HFFc6 (cell line): ENCODE measurements around the gene SNX9. TPM values are rescaled to one million over a fixed set of nuclear protein-coding genes. Genes with fewer than 3 reads are reported as not detected.
A peak's percentile ranks its signal among the peaks of the same experiment; 100 is the strongest.

ENCODE experiments used
- DNase-seq: peaks from one replicate; pipeline ENCODE4 v3.0.0-alpha.2; 2018
- H3K27ac Mint-ChIP-seq: 2 replicates; pipeline ENCODE4 v1.8.0; 2020; ENCODE audit warnings: mild to moderate bottlenecking, mixed read lengths
- H3K27me3 Mint-ChIP-seq: 2 replicates; pipeline ENCODE4 v1.8.0; 2021; ENCODE audit warnings: mild to moderate bottlenecking, moderate library complexity, mixed read lengths; ENCODE audit not compliant: insufficient read depth
- H3K36me3 Mint-ChIP-seq: 2 replicates; pipeline ENCODE4 v1.8.0; 2021; ENCODE audit warnings: low read depth, mixed read lengths
- H3K4me1 Mint-ChIP-seq: 2 replicates; pipeline ENCODE4 v1.8.0; 2020; ENCODE audit warnings: low read depth, mixed read lengths
- H3K4me3 Mint-ChIP-seq: 2 replicates; pipeline ENCODE4 v1.8.0; 2020; ENCODE audit warnings: mild to moderate bottlenecking, moderate library complexity, mixed read lengths
- H3K9me3 Mint-ChIP-seq: 2 replicates; pipeline ENCODE4 v1.8.0; 2020; ENCODE audit warnings: mild to moderate bottlenecking, mixed read lengths
- total RNA-seq, 6 experiments: library from RNA; stranded (reverse); fragmentation: NEBNext Ultra II Directional; extraction: Animal tissue kit (Norgen Biotek cat#: 25700); gene quantifications; 2 replicates in 1 of 6; 3 replicates in 5 of 6; pipeline ENCODE4 v1.2.3, GENCODE V29; 2021
- TF ChIP-seq, protein P1 (sequence below): fragments of 200-600 bp; sonication (generic); IDR thresholded peaks from 2 replicates; pipeline ENCODE4 v1.5.0; 2021; ENCODE audit warnings: antibody characterized with exemption, mild to moderate bottlenecking

Gene SNX9
- total RNA-seq, 6 experiments from 2014 or later: 37.2 to 46.6 (median 40.9) TPM

DNA sequence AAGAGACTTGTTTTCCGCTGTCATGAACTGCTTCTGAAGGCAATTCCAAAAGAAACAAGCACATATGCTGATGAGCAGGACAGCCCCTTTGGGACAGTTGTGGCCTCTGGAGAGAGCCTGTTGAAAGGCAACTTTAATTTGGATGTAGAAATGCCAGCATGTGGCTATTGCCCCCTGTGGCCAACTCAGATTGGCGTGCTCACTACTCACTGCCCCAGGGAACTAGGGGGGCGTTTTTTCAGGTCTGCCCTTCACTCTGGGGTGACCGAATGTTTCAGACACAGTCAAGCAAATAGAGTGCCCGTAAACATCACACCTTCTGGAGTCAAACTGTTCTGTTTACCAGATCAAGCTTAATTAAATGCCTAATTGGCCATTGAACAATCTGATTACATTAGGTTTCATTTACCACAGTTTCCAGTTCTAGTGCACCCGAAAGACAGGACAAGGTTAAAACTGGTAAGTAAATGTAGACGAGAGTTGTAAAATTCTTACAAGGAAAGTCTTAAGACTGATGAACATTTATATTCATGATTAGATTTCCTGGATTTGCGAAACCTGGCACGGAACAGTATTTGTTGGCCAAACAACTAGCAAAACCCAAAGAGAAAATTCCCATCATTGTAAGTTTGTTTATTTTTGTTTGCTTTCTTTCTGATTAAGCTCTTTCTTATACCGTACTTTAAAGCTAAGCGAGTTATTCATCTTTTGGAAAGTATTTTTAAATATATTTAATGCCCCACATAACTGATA, 82.7 kb downstream of the SNX9 start:
- peaks cover 17% of the 10 kb centered on the region for H3K4me1 Mint-ChIP-seq
- TF ChIP-seq, protein P1, sequence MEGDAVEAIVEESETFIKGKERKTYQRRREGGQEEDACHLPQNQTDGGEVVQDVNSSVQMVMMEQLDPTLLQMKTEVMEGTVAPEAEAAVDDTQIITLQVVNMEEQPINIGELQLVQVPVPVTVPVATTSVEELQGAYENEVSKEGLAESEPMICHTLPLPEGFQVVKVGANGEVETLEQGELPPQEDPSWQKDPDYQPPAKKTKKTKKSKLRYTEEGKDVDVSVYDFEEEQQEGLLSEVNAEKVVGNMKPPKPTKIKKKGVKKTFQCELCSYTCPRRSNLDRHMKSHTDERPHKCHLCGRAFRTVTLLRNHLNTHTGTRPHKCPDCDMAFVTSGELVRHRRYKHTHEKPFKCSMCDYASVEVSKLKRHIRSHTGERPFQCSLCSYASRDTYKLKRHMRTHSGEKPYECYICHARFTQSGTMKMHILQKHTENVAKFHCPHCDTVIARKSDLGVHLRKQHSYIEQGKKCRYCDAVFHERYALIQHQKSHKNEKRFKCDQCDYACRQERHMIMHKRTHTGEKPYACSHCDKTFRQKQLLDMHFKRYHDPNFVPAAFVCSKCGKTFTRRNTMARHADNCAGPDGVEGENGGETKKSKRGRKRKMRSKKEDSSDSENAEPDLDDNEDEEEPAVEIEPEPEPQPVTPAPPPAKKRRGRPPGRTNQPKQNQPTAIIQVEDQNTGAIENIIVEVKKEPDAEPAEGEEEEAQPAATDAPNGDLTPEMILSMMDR: 0 out of 2 replicates have a peak, but pooled peaks have one; percentile 32
- H3K9me3 Mint-ChIP-seq: no peaks in the 10 kb centered on the region
- H3K27ac Mint-ChIP-seq: no peak overlapping the region
- peaks cover 36% of the 10 kb centered on the region for H3K36me3 Mint-ChIP-seq
- DNase-seq: no peak
- H3K4me3 Mint-ChIP-seq: no peak overlapping the region
- no peaks in the 10 kb centered on the region; the same call in none of the 2 replicates for H3K27me3 Mint-ChIP-seq

DNA sequence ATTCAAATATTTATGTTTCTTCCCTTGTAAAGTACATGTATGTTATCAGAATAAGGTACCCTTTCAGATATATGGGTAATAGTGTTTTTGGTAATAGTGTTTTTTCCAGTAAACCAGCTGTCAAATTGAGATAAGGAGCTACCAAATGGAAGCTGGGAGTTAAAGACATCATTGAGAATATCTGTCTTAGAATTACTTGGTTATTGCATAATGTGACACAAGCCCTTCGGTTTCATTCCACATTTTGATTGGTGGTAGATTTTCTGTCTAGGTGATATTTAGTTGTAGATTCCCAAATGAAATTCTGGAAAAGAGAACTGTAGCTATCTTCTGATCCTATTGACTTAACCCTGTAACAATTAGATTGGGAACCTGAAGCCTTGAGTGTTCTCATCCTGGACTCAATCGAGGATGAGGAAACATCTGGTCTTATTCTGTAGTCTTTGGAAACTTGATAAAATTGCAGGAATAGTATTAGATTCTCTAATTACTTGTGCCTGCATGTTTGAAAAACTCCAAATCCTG, 83.6 kb downstream of the SNX9 start:
- H3K9me3 Mint-ChIP-seq: no peaks in the 10 kb centered on the region
- no peak overlapping the region for H3K27ac Mint-ChIP-seq
- H3K4me3 Mint-ChIP-seq: no peak overlapping the region
- peaks cover 25% of the 10 kb centered on the region for H3K4me1 Mint-ChIP-seq
- DNase-seq: no peak
- peaks cover 42% of the 10 kb centered on the region for H3K36me3 Mint-ChIP-seq
- TF ChIP-seq, protein P1: no peak
- H3K27me3 Mint-ChIP-seq: no peaks in the 10 kb centered on the region; the same call in 1 of the 2 replicates

DNA sequence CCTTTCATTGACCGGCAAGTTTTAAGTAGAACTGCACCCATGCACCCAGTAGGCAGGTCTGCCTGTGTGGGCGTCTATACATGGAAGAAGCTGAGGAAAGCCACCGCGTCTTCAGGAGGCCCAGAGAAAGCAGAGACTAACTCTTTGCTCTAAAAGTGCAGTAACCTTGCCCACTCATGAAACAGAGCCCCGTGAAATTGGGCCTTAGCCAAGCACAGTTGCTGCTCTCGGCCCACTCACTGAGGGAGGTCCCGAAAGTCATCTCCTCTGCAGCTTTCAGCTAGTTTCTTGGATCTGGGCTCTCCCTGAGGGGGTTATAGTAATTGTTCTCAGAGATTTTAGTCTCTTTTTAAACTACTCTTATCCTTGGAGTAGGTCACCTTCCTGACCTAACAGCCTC, 84.6 kb downstream of the SNX9 start:
- no peaks in the 10 kb centered on the region; the same call in 1 of the 2 replicates for H3K27me3 Mint-ChIP-seq
- no peak for DNase-seq
- H3K27ac Mint-ChIP-seq: no peak overlapping the region
- peaks cover 42% of the 10 kb centered on the region for H3K36me3 Mint-ChIP-seq
- no peaks in the 10 kb centered on the region for H3K9me3 Mint-ChIP-seq
- no peak overlapping the region for H3K4me3 Mint-ChIP-seq
- peaks cover 36% of the 10 kb centered on the region for H3K4me1 Mint-ChIP-seq
- TF ChIP-seq, protein P1: no peak

DNA sequence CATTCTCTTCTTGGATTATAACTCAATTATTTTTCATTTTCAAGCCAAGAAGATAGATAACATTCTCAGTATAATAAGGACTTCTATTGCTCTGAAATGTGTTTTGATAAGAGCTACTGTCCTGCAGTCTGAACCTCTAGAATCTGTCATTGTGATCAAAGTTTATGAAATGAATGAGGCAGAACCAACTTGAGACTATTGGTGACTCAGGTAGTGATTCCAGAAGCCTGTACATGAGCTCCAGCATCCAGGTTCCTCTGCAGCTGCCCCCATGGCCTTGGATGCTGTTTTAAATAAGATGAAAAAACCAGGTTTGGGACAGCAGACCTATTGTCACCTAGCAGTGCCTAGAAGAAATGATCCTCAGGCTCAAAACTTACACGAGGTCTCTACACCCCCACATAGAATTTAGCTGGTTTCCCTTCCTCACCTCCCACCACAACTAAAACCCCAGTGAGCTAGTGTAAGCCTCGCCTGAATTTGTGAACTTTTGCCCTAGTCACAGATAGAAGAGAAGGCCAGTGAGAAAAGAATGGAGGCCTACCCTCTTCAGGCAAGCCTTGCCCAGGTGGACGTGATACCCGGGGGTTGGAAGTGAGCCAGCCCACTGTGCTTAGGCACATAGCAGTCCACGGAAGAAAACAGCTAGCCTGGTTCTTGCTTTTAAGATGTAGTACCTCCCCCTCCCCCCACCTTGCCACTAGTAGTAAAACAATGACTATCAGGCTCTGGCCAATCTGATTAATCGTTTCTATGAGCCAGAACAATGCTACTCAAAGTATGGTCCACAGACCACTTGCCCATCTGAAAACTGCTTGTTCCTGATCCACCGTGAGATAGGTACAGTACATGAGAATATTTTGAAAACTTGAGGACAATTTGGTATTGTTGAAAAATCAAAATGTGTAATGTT, 85.6 kb downstream of the SNX9 start:
- Mint-ChIP-seq H3K4me1 (peaks cover 37% of the 10 kb centered on the region), H3K4me3 (no peak overlapping the region), H3K27ac (no peak overlapping the region; the same call in 1 of the 2 replicates), H3K36me3 (peaks cover 42% of the 10 kb centered on the region), H3K9me3 (no peaks in the 10 kb centered on the region), H3K27me3 (no peaks in the 10 kb centered on the region; the same call in 1 of the 2 replicates)
- no peak for DNase-seq
- TF ChIP-seq, protein P1: no peak

DNA sequence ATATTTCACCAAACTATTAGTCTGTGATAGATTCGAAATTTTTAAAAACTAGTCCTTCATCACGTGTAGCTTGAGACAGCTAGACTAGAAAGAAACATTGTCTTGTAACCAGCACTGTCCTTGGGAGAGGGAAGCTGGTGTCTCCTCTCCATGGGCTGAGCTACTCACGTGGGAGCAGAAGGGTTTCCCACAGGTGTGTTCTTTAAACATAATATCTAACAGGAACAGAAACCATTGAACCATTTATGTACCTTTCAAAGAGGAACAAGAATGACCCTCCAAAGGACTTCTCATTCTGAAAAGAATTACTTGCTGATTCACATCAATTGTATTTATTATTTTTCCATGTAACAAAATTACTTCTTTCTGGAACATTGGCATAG, 86.2 kb downstream of the SNX9 start:
- Mint-ChIP-seq H3K27me3 (no peaks in the 10 kb centered on the region; the same call in 1 of the 2 replicates), H3K9me3 (no peaks in the 10 kb centered on the region), H3K27ac (no peak overlapping the region; the same call in 1 of the 2 replicates), H3K4me1 (peaks cover 37% of the 10 kb centered on the region), H3K4me3 (no peak overlapping the region), H3K36me3 (peaks cover 42% of the 10 kb centered on the region)
- no peak for DNase-seq
- TF ChIP-seq, protein P1: no peak
